ENCODE results near the gene OR6C70. TPM values are rescaled to one million over a fixed set of nuclear protein-coding genes. Genes with fewer than 3 reads are reported as not detected.
"Not testable (repeated sequence)": the region's sequence is repeated elsewhere in the genome, so short reads cannot be mapped to it uniquely, and the experiment has no call there.

Gene OR6C70
- not detected in 2 replicates for total RNA-seq (2014; rRNA removed; shearing (Covaris generic))

DNA sequence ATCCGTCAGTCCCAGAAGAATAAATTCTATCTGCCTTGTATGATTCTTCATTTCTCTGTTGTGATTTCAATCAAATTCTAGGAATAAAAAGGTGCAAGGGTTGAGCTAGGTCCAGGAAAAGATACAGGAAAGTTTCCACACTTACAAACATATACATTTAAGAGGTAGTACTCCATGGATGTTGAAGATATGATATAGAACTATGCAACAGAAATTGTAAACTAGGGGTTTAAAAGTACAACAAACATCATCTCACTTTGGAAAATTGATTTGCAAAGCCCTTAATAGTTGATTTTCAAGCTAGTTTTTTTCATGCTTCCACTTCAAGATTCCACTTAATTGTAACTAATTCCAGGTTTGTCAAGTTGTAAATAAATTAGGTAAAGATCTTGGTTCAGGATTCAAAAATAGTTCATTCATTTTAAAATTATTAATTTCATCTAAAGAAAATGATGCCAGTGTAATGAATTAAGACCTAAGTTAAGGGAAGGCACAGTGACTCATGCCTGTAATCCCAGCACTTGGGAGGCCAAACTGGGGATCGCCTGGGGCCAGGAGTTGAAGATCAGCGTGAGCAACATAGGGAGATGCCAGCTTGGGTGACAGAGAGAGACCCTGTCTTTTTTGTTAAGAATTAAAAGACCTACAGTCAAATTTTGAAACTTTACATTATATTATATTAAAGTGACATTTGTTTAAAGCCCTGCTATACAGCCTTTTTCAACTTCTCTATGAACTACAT lies at the start of gene OR6C70:
OR6C70 (minus strand) TSS at position 51 of the 742 bp plus-strand sequence; CDS start at position 51, 0 bp downstream.
- in situ Hi-C loops (cut with HindIII; ENCODE audit: low sequenced_read_pairs): no loop called here
- DNase-seq (ENCODE audit: low spot score): no peak

DNA sequence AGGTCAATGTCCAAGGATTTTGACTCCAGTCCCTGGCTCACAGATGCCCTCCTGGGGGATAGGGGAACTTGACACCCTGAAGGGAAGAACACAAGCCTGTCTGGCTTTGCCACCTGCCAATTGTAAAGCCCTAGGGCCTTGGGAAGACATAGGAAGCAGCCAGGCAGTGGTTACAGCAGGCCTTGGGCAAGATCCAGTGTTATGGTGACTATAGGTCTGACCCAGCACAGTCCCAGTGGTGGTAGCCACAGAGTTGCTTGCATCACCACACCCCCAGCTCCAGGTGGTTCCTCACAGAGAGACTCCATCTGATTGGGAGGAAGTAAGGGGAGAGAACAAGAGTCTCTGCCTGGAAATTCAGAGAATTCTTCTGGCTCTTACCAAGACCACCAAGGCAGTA lies 46.5 kb upstream of the OR6C70 start:
- in situ Hi-C loops (cut with HindIII; ENCODE audit: low sequenced_read_pairs): no loop called here
- DNase-seq (ENCODE audit: low spot score): no peak

DNA sequence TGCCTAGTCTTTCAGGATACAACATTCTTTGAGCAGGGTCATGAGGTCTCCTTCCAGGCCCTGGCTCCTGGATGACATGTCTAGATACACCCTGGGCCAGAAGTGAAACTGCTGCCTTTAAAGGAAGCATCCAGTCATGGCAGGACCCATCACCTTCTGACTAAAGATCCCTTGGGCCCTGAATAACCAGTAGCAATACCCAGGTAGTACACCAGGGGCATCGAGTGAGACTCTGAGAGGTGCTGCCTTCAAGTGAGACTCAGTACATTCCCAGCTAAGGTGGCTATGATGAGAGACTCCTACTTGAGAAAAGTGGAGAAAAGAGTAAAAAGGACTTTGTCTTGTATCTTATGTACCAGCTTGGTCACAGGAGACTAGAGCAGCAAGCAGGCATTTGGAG lies 45.8 kb upstream of the OR6C70 start:
- in situ Hi-C loops (cut with HindIII; ENCODE audit: low sequenced_read_pairs): no loop called here
- DNase-seq (ENCODE audit: low spot score): no peak

DNA sequence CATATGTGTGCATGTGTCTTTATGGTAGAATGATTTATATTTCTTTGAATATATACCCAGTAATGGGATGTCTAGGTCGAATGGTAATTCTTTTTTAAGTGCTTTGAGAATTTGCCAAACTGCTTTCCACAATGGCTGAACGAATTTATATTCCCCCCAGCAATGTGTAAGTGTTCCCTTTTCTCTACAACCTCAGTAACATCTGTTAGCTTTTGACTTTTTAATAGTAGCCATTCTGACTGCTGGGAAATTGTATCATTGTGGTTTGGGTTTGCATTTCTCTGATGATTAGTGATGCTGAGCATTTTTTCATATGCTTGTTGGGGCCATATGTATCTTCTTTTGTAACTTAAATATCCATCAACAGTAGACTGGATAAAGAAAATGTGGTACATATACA lies 31.7 kb upstream of the OR6C70 start:
- in situ Hi-C loops (cut with HindIII; ENCODE audit: low sequenced_read_pairs): no loop called here

DNA sequence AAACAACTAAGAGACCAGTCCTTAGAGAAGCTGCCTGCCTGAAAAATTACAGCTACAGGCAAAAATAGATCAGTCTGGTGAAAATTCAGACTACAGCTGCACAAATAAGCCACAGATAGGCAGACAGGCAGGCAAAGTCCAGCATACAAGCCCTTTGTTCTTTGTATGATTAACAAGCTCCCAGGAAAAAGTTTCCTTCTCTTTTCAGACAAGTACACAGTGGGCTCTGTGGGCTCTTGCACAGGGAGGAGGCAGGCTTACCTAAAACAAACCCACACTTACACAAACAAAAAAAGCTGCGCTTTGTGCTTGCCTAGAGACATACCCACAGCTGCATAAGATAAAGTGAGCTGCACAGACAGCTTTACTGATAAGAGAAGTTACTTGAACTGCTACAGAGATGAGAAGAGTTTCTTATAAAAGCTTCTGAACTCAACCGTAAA lies 29.9 kb upstream of the OR6C70 start:
- in situ Hi-C loops (cut with HindIII; ENCODE audit: low sequenced_read_pairs): no loop called here

More for the DNA sequence above, 31.7 kb upstream of the OR6C70 start:
- DNase-seq (ENCODE audit: low spot score): no peak

DNA sequence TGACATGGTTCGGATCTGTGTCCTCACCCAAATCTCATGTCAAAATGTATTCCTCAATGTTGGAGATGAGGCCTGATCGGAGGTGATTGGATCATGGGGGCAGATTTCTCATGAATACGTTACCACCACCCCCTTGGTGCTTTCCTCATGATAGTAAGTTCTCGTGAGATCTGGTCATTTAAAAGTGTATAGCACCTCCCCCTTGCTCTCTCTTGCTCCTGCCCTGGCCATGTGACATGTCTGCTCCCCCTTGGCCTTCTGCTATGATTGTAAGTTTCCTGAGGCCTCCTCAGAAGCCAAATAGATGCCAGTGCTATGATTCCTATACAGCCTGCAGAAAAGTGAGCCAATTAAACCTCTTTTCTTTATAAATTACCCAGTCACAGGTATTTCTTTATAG lies 29.3 kb upstream of the OR6C70 start:
- no peak for DNase-seq (ENCODE audit: low spot score)
- in situ Hi-C loops (cut with HindIII; ENCODE audit: low sequenced_read_pairs): no loop called here

More for the DNA sequence above, 29.9 kb upstream of the OR6C70 start:
- no peak for DNase-seq (ENCODE audit: low spot score)

DNA sequence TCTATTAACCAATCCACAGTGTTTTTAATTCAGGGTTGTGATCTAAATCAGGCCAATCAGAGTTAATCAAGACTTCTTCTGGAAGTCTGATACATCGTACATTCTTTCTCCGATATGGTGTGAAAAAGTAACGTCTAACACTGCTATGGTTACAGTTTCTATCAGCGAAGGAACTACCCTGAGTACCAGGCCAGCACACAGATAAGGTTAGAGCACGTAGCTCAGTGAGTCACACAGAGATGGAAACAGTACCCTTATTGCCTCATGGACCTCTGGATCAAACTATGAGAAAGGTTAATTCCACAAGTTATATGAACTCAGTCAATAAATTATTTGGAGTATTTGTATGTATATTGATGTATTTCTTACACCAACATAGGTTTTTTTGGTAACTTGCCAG lies 25.6 kb upstream of the OR6C70 start:
- in situ Hi-C loops (cut with HindIII; ENCODE audit: low sequenced_read_pairs): no loop called here
- no peak for DNase-seq (ENCODE audit: low spot score)

DNA sequence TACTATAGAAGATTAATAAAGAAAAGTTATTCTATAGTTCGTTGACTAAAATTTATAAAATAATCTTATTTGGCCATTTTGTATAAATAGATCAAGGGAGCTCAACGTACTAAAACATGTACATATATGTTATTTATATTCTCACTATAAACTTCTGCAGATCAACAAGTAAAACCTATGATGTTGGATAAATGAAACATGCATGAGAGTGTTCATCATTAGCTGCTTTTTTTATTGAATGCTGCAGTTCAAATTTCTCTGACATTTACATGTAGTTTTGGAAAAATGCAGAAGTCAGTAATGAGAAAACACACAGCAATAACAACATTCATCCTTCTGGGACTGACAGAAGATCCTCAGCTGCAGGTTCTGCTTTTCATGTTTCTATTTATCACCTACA lies 22.1 kb upstream of the OR6C70 start, which contains the start of gene OR6C68:
OR6C68 (plus strand) TSS at position 301 of the 400 bp plus-strand sequence; CDS start at position 301, 0 bp downstream.
- in situ Hi-C loops (cut with HindIII; ENCODE audit: low sequenced_read_pairs): no loop called here
- no peak for DNase-seq (ENCODE audit: low spot score)

DNA sequence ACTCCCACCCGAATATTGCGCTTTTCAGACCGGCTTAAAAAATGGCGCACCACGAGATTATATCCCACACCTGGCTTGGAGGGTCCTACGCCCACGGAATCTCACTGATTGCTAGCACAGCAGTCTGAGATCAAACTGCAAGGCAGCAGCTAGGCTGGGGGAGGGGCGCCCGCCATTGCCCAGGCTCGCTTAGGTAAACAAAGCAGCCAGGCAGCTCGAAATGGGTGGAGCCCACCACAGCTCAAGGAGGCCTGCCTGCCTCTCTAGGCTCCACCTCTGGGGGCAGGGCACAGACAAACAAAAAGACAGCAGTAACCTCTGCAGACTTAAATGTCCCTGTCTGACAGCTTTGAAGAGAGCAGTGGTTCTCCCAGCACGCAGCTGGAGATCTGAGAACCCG lies 14.3 kb upstream of the OR6C70 start:
- in situ Hi-C loops (cut with HindIII; ENCODE audit: low sequenced_read_pairs); DNase-seq (ENCODE audit: low spot score): not testable (repeated sequence)

DNA sequence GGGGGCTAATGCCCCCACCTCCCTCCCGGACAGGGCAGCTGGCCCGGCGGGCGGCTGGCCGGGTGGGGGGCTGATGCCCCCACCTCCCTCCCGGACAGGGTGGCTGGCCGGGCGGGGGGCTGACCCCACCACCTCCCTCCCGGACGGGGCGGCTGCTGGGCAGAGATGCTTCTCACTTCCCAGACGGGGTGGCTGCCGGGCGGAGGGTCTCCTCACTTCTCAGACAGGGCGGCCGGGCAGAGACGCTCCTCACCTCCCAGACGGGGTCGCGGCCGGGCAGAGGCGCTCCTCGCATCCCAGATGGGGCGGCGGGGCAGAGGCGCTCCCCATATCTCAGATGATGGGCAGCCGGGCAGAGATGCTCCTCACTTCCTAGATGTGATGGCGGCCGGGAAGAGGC lies 9.2 kb upstream of the OR6C70 start:
- DNase-seq (ENCODE audit: low spot score): not testable (repeated sequence)

DNA sequence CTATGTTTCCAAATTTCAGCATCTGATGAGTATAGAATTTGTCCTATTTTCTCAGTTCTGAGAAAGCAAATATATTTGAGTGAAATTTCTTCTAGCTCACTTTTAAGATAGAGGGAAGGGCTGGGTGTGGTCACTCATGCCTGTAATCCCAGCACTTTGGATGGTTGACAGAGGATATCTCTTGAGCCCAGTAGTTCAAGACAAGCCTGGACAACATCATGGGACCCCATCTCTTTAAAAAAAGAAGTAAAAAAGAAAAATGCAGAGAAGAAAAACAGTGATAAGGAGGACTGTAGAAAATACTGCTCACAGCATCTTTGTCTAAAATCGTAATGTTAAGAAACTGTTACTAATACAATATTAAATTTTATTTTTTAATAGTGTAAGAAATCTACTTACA lies 2.3 kb upstream of the OR6C70 start:
- DNase-seq (ENCODE audit: low spot score): no peak
- in situ Hi-C loops (cut with HindIII; ENCODE audit: low sequenced_read_pairs): no loop called here

More for the DNA sequence above, 9.2 kb upstream of the OR6C70 start:
- in situ Hi-C loops (cut with HindIII; ENCODE audit: low sequenced_read_pairs): not testable (repeated sequence)

DNA sequence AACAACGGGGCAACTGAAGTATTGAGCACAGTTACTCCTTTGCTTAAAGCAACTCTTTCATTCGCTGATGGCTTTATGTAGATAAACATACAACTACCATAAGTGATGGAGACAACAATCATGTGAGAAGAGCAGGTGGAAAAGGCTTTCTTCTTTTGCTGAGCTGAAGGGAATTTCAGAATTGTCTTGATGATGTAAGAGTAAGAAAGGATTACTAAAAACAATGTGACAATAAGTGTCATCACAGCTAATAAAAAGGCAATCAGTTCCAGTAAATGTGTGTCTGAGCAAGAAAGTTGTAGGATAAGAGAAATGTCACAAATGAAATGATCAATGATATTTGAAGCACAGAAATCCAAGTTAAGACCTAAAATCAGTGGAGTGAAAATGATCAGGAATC lies 647 bp downstream of the OR6C70 start:
- DNase-seq (ENCODE audit: low spot score): no peak
- in situ Hi-C loops (cut with HindIII; ENCODE audit: low sequenced_read_pairs): no loop called here

DNA sequence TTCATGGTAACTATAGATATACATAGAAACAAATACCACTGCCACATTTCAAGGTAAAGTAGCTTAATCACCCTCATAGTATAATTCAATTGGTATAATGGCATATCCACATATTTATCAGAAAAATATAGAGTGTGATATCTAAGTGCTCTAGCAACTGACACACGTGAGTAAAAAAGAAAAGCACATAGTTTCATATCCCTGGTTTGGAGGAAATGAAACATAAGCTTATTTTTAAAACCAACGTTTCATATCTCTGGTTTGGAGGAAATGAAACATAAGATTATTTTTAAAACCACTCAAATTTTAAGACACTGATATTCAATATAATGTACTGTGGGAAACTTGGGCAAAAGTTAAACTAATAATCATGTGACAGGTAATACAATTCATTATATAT lies 2.1 kb downstream of the OR6C70 start:
- in situ Hi-C loops (cut with HindIII; ENCODE audit: low sequenced_read_pairs): no loop called here
- DNase-seq (ENCODE audit: low spot score): no peak

DNA sequence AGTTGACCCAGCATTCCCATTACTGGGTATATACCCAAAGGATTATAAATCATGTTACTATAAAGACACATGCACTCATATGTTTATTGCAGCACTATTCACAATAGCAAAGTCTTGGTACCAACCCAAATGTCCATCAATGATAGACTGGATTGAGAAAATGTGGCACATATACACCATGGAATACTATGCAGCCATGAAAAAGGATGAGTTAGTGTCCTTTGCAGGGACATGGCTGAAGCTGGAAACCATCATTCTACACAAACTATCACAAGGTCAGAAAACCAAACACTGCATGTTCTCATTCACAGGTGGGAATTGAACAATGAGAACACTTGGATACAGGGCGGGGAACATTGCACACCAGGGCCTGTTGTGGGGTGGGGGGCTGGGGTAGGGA lies 5.0 kb downstream of the OR6C70 start:
- in situ Hi-C loops (cut with HindIII; ENCODE audit: low sequenced_read_pairs); DNase-seq (ENCODE audit: low spot score): not testable (repeated sequence)

DNA sequence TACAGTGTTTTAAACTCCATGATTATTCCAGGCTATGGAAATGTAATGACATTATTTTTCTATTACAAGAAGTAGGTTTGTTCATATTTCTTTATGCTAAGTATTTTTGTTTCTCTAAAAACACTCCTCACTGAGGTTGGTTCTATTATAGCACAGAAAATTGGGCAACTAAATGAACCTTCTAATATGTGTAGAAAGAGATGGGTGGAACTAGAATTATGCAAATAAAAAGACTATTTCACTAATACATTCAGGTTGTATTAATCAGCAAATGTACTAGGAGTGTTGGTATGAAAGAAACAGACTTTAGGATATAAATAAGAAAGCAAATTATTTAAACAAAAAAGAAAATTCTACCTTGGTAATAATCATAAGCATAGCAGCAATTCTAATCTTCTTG lies 21.1 kb downstream of the OR6C70 start:
- no peak for DNase-seq (ENCODE audit: low spot score)
- in situ Hi-C loops (cut with HindIII; ENCODE audit: low sequenced_read_pairs): no loop called here

DNA sequence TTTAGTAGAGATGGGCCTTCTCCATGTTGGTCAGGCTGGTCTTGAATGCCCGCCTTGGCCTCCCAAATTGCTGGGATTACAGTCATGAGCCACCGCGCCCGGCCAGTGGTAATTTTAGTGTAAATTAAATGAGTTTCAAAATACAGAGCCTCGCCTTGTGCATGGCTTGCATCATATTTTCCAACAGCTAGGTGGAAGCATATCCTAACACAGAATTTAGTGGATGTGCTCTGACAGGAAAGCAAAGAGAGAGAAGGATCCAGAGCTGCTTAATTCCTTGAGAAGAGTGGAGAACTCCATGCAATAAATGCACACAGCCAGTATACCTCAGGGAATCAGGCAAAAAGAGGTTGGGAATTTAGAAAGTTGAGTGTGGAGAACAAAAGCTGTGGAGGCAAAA lies 23.6 kb downstream of the OR6C70 start:
- no peak for DNase-seq (ENCODE audit: low spot score)
- in situ Hi-C loops (cut with HindIII; ENCODE audit: low sequenced_read_pairs): no loop called here

DNA sequence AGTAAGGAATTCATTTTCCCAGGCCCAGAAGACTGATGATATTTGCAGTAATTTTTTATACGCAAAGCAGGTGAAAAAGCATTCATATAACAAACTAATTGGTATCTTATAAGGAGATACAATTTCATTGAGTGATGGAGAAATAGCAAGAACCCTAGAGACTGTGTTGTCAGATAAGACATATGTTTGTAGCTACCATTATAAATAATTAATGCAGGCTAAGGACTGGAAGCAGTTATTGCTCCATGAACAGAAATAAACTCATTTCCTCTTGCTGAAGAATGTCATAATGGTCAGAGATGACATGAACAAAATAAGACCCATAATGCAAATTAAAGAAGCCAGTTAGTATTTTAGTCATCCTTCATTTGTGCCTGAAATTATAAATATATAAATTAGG lies 24.6 kb downstream of the OR6C70 start:
- no peak for DNase-seq (ENCODE audit: low spot score)
- in situ Hi-C loops (cut with HindIII; ENCODE audit: low sequenced_read_pairs): no loop called here

DNA sequence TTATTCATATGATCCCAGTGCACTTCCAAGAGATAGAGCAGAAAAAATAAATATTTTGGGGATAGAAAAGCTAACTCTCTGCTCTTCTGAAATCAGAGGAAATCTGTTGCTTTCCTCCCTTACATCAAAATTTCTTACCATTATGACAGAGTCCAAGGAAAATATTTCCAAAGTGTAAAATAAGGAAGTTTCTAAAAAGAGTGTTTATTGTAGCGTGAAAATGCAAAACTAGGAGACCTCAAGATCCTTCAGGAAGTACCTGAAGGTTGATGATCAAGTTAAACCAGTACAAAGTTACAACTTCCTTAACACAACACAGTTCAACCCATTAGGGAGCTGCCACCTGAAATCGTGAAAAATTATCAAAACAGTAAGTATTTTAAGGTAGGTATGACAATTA lies 26.2 kb downstream of the OR6C70 start, which contains the start of gene OR6C2:
OR6C2 (plus strand) TSS at position 301 of the 400 bp plus-strand sequence. CDS start 8,138 bp downstream, outside the sequence.
- DNase-seq (ENCODE audit: low spot score): no peak
- in situ Hi-C loops (cut with HindIII; ENCODE audit: low sequenced_read_pairs): no loop called here

DNA sequence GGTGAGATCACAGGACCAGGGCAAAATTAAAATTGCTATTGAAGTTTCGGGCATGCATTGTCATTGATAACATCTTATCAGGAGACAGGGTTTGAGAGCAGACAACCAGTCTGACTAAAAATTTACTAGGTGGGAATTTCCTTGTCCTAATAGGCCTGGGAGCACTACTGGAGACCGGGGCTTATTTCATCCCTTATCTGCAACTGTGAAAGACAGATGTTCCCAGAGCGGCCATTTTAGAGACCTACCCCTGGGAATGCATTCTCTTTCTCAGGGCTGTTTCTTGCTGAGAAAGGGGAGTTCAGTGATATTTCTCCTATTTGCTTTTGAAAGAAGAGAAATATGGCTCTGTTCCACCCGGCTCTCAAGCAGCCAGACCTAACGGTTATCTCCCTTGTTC lies 28.7 kb downstream of the OR6C70 start:
- DNase-seq (ENCODE audit: low spot score); in situ Hi-C loops (cut with HindIII; ENCODE audit: low sequenced_read_pairs): not testable (repeated sequence)

DNA sequence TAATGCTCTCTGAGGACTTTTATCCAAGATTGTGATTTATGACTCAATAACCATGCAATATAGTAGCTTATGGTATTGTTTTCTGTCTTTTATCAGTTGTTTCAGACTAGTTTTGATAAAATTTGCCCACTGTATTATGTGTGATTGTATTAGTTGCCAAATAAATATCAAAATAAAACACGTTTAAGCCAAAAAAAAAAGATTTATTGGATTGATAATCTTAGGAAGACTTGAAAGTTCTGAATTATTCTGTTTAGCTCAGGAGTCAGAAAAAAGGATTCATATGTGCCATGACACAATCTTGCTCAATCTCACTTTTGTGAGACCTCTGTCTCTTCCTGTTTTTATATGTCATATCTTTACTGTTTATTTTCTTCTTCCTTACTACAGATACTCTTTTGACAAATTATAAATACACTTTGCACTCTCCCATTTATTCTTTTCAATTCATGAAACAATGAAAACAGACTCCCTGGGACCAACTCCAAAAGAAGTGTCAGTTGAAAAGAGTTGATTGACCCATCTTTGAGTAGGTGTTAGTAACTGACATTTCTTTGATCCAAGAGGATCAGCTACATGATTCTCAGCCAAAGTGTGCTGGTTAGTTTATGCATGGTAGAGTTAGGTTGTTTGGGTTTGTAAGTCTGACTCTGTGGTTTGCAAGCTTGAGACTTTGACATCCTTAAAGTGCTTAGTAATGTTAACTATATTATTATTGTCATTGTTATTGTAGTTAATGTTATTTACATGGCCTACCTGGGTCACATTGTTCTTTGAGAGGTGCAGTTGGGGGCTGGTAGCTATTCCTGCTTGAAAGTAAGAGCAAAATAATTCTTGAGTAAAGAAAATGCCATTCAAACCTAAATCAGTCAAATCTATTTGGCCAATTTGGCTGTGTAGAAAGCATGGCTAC lies 41.4 kb downstream of the OR6C70 start:
- in situ Hi-C loops (cut with HindIII; ENCODE audit: low sequenced_read_pairs): no loop called here
- no peak for DNase-seq (ENCODE audit: low spot score)
